GM06990 (cell line): ENCODE measurements around the gene PCDHGB2.

Source experiments
- DNase-seq: peaks from one replicate; pipeline ENCODE4 v3.0.0-alpha.2; 2011; ENCODE audit not compliant: insufficient read length; ENCODE audit errors: extremely low read depth
- H3K27me3 ChIP-seq: replicated peaks from 2 replicates; pipeline ENCODE4 v1.6.0; 2011; ENCODE audit warnings: low read length; ENCODE audit not compliant: control insufficient read depth, insufficient read depth
- H3K36me3 ChIP-seq: 2 replicates; pipeline ENCODE4 v1.5.1; 2011; ENCODE audit warnings: low read length; ENCODE audit not compliant: control insufficient read depth, insufficient read depth
- H3K4me3 ChIP-seq: replicated peaks from 2 replicates; pipeline ENCODE4 v1.5.1; 2011; ENCODE audit warnings: low read depth, mild to moderate bottlenecking, control low read depth, low read length
- TF ChIP-seq, protein P1 (sequence below): IDR thresholded peaks from 2 replicates; pipeline ENCODE4 v1.5.1; 2011; ENCODE audit warnings: low read length, control low read depth, mild to moderate bottlenecking, inconsistent platforms; ENCODE audit not compliant: insufficient read depth, poor library complexity, severe bottlenecking

The PCDHGB2 gene

DNA sequence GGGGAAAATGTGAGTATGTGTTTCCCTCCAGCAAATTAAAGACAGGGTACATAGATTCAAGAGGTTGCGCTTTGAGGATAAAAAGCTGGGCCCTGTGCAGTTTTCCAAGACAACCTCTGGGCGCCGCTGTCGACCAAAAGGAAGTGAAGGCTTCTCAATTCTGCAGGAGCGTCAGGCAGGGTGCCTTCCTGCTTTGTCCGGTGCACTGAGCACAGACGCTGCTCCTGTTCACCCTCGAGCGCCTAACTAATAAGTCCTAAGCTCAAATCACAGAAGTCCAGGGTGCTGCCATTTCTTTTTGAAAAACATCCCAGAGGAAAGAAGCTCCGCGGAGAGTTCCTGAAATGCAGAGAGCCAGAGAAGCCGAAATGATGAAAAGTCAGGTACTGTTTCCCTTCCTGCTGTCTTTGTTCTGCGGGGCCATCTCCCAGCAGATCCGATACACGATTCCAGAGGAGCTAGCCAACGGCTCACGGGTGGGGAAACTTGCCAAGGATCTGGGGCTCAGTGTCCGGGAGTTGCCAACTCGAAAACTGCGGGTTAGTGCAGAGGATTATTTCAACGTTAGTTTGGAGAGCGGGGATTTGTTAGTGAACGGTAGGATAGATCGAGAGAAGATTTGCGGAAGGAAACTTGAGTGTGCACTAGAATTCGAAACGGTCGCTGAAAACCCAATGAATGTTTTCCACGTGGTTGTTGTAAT, 9.7 kb upstream of the PCDHGB2 start, which contains the start of gene PCDHGB1:
TSS of gene PCDHGB1 (plus strand) at position 183 of the 703 bp plus-strand sequence. CDS start at position 345, 162 bp downstream.
- peak within 1 kb of the TSS; percentile 58 for H3K4me3 ChIP-seq
- no peak for DNase-seq
- H3K36me3 ChIP-seq: no peaks in the 10 kb centered on the region
- H3K27me3 ChIP-seq: no peaks in the 10 kb centered on the region
- TF ChIP-seq, protein P1, sequence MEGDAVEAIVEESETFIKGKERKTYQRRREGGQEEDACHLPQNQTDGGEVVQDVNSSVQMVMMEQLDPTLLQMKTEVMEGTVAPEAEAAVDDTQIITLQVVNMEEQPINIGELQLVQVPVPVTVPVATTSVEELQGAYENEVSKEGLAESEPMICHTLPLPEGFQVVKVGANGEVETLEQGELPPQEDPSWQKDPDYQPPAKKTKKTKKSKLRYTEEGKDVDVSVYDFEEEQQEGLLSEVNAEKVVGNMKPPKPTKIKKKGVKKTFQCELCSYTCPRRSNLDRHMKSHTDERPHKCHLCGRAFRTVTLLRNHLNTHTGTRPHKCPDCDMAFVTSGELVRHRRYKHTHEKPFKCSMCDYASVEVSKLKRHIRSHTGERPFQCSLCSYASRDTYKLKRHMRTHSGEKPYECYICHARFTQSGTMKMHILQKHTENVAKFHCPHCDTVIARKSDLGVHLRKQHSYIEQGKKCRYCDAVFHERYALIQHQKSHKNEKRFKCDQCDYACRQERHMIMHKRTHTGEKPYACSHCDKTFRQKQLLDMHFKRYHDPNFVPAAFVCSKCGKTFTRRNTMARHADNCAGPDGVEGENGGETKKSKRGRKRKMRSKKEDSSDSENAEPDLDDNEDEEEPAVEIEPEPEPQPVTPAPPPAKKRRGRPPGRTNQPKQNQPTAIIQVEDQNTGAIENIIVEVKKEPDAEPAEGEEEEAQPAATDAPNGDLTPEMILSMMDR: peak; percentile 72

DNA sequence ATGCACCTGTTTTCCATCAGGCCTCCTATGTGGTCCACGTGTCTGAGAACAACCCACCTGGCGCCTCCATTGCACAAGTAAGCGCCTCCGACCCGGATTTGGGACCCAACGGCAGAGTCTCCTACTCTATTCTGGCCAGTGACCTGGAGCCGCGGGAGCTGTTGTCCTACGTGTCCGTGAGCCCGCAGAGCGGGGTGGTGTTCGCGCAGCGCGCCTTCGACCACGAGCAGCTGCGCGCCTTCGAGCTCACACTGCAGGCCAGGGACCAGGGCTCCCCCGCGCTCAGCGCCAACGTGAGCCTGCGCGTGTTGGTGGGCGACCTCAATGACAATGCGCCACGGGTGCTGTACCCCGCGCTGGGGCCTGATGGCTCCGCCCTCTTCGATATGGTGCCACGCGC, 8.2 kb upstream of the PCDHGB2 start:
- Histone ChIP-seq H3K4me3 (no peak overlapping the region), H3K36me3 (no peaks in the 10 kb centered on the region), H3K27me3 (no peaks in the 10 kb centered on the region)
- DNase-seq: no peak
- TF ChIP-seq, protein P1: no peak

DNA sequence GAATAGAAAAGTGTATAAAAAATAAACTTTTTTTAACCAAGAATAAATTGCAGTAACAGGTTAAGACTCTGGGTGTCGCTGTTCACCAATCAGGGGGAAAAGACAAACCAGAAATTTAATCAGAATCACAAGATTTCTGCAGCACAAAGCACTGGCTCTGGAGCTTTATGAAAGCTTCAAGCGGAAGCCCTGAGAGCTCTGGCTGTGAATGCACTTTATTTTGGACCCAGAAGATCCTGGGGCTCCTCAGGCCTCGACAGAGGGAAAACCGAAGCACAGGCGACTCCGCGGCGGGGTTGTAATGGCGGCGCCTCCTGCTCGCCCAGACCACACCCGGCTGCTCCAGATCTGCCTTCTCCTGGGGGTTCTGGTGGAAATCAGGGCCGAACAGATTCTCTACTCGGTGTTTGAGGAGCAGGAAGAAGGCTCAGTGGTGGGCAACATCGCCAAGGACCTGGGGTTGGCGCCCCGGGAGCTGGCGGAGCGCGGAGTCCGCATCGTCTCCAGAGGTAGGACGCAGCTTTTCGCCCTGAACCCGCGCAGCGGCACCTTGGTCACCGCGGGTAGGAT, 4.8 kb upstream of the PCDHGB2 start, which contains the start of gene PCDHGA4:
TSS of gene PCDHGA4 (plus strand) at position 122 of the 570 bp plus-strand sequence. CDS start at position 209, 87 bp downstream.
- DNase-seq: no peak
- Histone ChIP-seq H3K4me3 (no peak within 1 kb of the TSS), H3K36me3 (no peaks in the 10 kb centered on the region)

DNA sequence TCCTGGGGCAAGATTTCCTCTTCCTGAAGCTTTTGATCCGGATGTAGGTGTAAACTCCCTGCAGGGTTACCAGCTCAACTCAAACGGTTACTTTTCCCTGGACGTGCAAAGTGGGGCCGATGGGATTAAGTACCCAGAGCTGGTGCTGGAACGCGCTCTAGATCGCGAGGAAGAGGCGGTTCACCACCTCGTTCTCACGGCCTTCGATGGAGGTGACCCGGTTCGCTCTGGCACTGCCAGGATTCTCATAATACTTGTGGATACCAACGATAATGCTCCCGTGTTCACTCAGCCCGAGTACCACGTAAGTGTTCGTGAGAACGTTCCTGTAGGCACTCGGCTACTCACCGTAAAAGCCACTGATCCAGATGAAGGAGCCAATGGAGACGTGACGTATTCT, 4.2 kb upstream of the PCDHGB2 start:
- no peak for DNase-seq
- Histone ChIP-seq H3K27me3 (no peaks in the 10 kb centered on the region), H3K4me3 (no peak overlapping the region), H3K36me3 (no peaks in the 10 kb centered on the region)
- TF ChIP-seq, protein P1: no peak

More for the DNA sequence above, 4.8 kb upstream of the PCDHGB2 start, which contains the start of gene PCDHGA4:
- TF ChIP-seq, protein P1: peak; percentile 28
- no peaks in the 10 kb centered on the region for H3K27me3 ChIP-seq

DNA sequence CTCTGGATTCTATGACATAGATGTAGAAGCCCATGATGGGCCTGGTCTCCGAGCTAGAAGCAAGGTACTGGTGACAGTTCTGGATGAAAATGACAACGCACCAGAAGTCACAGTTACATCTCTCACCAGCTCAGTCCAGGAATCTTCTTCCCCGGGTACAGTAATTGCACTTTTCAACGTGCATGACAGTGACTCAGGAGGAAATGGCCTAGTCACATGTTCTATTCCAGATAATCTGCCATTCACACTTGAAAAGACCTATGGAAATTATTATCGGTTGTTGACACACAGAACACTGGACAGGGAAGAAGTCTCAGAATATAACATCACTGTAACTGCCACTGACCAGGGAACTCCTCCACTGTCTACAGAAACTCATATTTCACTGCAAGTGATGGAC, 3.7 kb upstream of the PCDHGB2 start:
- Histone ChIP-seq H3K36me3 (no peaks in the 10 kb centered on the region), H3K4me3 (no peak overlapping the region), H3K27me3 (no peaks in the 10 kb centered on the region)
- DNase-seq: no peak
- TF ChIP-seq, protein P1: no peak
